RWPE2 (cell line): ENCODE measurements around the gene NSF.
"Not testable (repeated sequence)": the region's sequence is repeated elsewhere in the genome, so short reads cannot be mapped to it uniquely, and the experiment has no call there.

Experiments
- ATAC-seq: fragments of 200-7000 bp; cut with Tn5 transposase; 3 replicates; pipeline ENCODE4 v1.9.1; 2021; ENCODE audit warnings: low read depth
- DNase-seq: peaks from one replicate; pipeline ENCODE4 v3.0.0-alpha.2; 2020; ENCODE audit warnings: low spot score
- H3K27ac ChIP-seq: fragments of 450-650 bp; 2 replicates; pipeline ENCODE4 v1.5.1; 2017; ENCODE audit warnings: mild to moderate bottlenecking; ENCODE audit not compliant: poor library complexity, severe bottlenecking
- H3K27me3 ChIP-seq: fragments of 250-450 bp; sonication (Bioruptor Pico); 2 replicates; pipeline ENCODE4 v1.5.1; 2021; ENCODE audit warnings: mild to moderate bottlenecking, moderate library complexity; ENCODE audit not compliant: insufficient read depth, poor library complexity, severe bottlenecking
- H3K36me3 ChIP-seq: fragments of 250-450 bp; sonication (Bioruptor Pico); 2 replicates; pipeline ENCODE4 v1.5.1; 2020; ENCODE audit warnings: low read depth, mild to moderate bottlenecking, moderate library complexity
- H3K4me1 ChIP-seq: fragments of 250-450 bp; sonication (Bioruptor Pico); 2 replicates; pipeline ENCODE4 v1.5.1; 2021; ENCODE audit warnings: mild to moderate bottlenecking, moderate library complexity; ENCODE audit not compliant: insufficient read depth, poor library complexity, severe bottlenecking
- H3K4me3 ChIP-seq: fragments of 250-450 bp; sonication (Bioruptor Pico); 2 replicates; pipeline ENCODE4 v1.5.1; 2021; ENCODE audit warnings: mild to moderate bottlenecking, moderate library complexity; ENCODE audit not compliant: severe bottlenecking
- H3K9me3 ChIP-seq: fragments of 250-450 bp; sonication (Bioruptor Pico); 2 replicates; pipeline ENCODE4 v1.5.1; 2021; ENCODE audit warnings: mild to moderate bottlenecking, moderate library complexity; ENCODE audit not compliant: severe bottlenecking
- TF ChIP-seq, protein P1 (sequence below): fragments of 450-650 bp; IDR thresholded peaks from one replicate; pipeline ENCODE4 v1.5.1; 2017; ENCODE audit warnings: mild to moderate bottlenecking, moderate library complexity; ENCODE audit not compliant: poor library complexity, severe bottlenecking

NSF gene

GRCh38 chr17:46790216-46790615 lies 199.7 kb downstream of the NSF start:
- no peaks in the 10 kb centered on the region for H3K36me3 ChIP-seq
- H3K9me3 ChIP-seq, result no peaks in the 10 kb centered on the region
- no peak for DNase-seq
- no peak overlapping the region for H3K27ac ChIP-seq
- TF ChIP-seq, protein P1, sequence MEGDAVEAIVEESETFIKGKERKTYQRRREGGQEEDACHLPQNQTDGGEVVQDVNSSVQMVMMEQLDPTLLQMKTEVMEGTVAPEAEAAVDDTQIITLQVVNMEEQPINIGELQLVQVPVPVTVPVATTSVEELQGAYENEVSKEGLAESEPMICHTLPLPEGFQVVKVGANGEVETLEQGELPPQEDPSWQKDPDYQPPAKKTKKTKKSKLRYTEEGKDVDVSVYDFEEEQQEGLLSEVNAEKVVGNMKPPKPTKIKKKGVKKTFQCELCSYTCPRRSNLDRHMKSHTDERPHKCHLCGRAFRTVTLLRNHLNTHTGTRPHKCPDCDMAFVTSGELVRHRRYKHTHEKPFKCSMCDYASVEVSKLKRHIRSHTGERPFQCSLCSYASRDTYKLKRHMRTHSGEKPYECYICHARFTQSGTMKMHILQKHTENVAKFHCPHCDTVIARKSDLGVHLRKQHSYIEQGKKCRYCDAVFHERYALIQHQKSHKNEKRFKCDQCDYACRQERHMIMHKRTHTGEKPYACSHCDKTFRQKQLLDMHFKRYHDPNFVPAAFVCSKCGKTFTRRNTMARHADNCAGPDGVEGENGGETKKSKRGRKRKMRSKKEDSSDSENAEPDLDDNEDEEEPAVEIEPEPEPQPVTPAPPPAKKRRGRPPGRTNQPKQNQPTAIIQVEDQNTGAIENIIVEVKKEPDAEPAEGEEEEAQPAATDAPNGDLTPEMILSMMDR, result no peak
- H3K27me3 ChIP-seq, result no peaks in the 10 kb centered on the region
- H3K4me3 ChIP-seq, result no peak overlapping the region
- no peak for ATAC-seq
- no peaks in the 10 kb centered on the region for H3K4me1 ChIP-seq

- Histone ChIP-seq H3K27me3 (no peaks in the 10 kb centered on the region), H3K36me3 (no peaks in the 10 kb centered on the region), H3K4me3 (no peak overlapping the region), H3K4me1 (no peaks in the 10 kb centered on the region), H3K9me3 (no peaks in the 10 kb centered on the region), H3K27ac (no peak overlapping the region)
- ATAC-seq (no peak), DNase-seq (no peak)
- TF ChIP-seq, protein P1, result no peak
These were observed 201.1 kb downstream of the NSF start for GRCh38 chr17:46791531-46791930.

GRCh38 chr17:46792071-46792470 lies 201.6 kb downstream of the NSF start:
- Histone ChIP-seq H3K36me3 (no peaks in the 10 kb centered on the region), H3K27me3 (no peaks in the 10 kb centered on the region), H3K9me3 (no peaks in the 10 kb centered on the region), H3K4me3 (no peak overlapping the region), H3K27ac (no peak overlapping the region), H3K4me1 (no peaks in the 10 kb centered on the region)
- ATAC-seq, result no peak
- TF ChIP-seq, protein P1, result no peak
- no peak for DNase-seq

DNA sequence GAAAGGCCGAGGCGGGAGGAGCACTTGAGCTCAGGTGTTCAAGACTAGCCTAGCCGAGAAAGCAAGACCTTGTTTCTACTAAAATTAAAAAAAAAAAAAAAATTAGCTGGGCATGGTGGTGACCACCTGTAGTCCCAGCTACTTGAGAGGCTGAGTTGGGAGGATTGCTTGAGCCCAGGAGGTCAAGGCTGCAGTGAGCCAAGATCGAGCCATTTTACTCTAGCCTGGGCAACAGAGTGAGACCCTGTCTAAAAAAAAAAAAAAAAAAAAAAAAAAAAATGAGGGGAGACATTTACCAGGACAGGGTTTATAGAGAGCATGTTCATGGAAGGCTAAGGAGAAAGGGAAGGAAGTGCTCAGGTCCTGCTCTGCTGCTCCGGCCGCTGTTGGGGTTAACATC lies 202.6 kb downstream of the NSF start:
- DNase-seq, H3K4me3 ChIP-seq, ATAC-seq, H3K27me3 ChIP-seq, H3K4me1 ChIP-seq, H3K9me3 ChIP-seq, H3K27ac ChIP-seq, H3K36me3 ChIP-seq: not testable (repeated sequence)

DNA sequence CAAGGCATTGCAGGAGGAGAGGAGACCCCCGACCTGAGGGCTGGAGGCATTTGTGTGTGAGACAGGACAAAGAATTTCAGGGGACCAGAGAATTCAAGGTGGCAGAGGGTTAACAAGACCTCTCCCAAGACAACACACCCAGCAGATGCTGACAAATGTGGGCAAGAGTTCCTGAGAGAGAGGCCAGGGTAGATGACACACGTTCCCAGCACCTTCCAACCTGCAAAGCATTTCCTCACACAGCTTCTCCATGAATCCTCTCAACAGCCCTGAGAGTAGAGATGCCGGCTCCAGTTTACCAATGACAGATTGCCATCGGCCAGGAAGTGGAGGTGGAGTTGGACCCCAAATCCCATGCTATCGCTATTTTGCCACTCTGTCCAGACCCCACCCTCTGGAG lies 203.1 kb downstream of the NSF start:
- DNase-seq (no peak), ATAC-seq (no peak)
- Histone ChIP-seq H3K4me1 (no peaks in the 10 kb centered on the region), H3K36me3 (no peaks in the 10 kb centered on the region), H3K9me3 (no peaks in the 10 kb centered on the region), H3K4me3 (no peak overlapping the region), H3K27me3 (no peaks in the 10 kb centered on the region), H3K27ac (no peak overlapping the region)
- TF ChIP-seq, protein P1, result no peak
